ENCODE measurements around the gene UBE2G1.

The UBE2G1 gene

DNA sequence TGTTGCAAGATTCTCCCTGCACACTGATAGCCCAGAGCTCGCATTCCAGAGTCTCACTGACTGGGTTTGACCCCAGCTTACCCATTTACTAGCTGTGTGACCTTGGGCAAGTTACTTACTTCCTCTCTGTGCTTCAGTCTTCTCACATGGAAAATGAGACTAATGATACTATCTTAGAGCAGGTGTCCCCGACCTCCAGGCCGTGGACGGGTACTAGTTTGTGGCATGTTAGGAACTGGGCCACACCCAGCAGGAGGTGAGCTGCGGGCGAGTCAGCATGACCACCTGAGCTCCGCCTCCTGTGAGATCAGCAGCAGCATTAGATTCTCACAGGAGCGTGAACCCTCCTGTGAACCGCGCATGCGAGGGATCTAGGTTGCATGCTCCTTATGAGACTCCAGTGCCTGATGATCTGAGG lies 118.5 kb downstream of the UBE2G1 start:
- no peak for TF ChIP-seq POLR2AphosphoS5 (IDR thresholded peaks at IDR 0.05; ENCODE audit: low read depth, low read length)
- no peak for TF ChIP-seq FOXP2 (optimal IDR thresholded peaks at IDR 0.05; ENCODE audit: borderline replicate concordance, extremely low read depth, extremely low read length, insufficient read depth)
- no peak for TF ChIP-seq TAF1 (IDR thresholded peaks at IDR 0.05; ENCODE audit: borderline replicate concordance, insufficient read depth, low read length)
- TF ChIP-seq REST (IDR thresholded peaks at IDR 0.05; ENCODE audit: insufficient read depth in 1 of 2, low read depth in 2 of 2, low read length in 2 of 2): no peak
- no peak for TF ChIP-seq SIN3A (IDR thresholded peaks at IDR 0.05; ENCODE audit: borderline replicate concordance, insufficient read depth, low read length)

DNA sequence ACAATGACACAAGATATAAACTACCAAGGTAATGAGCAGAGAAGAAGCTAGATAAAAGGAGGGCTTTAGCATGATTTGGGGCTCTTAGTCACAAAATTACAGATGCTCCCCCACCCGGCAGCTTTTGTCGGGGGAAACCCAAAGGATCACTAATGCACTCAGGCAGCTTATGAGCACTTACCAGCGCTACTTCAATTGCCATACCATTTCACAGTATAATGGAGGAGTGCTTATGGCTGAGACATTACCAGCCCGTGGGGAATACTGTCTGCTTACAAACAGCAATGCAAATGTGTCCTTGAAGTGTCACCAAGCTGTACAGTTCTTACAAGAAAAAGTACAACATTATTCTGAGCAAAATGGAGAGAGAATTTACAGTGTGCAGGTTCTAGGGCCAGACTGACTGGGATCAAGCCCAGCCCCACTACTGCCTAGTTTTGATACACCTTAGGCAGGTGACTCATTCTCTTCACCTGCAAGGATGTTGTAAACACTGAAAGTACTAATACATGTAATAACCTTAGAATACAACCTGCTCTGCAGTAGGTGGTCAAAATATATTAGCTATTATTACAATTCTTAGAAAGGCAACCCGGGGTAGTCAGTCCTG lies 119.0 kb downstream of the UBE2G1 start:
- TF ChIP-seq POLR2AphosphoS5 (IDR thresholded peaks at IDR 0.05; ENCODE audit: low read depth, low read length): no peak
- no peak for TF ChIP-seq FOXP2 (optimal IDR thresholded peaks at IDR 0.05; ENCODE audit: borderline replicate concordance, extremely low read depth, extremely low read length, insufficient read depth)
- TF ChIP-seq SIN3A (IDR thresholded peaks at IDR 0.05; ENCODE audit: borderline replicate concordance, insufficient read depth, low read length): no peak
- no peak for TF ChIP-seq TAF1 (IDR thresholded peaks at IDR 0.05; ENCODE audit: borderline replicate concordance, insufficient read depth, low read length)

GRCh38 chr17:4246674-4247073 lies 119.8 kb downstream of the UBE2G1 start:
- no peak for TF ChIP-seq POLR2AphosphoS5 (IDR thresholded peaks at IDR 0.05; ENCODE audit: low read depth, low read length)
- no peak for TF ChIP-seq TAF1 (IDR thresholded peaks at IDR 0.05; ENCODE audit: borderline replicate concordance, insufficient read depth, low read length)
- no peak for TF ChIP-seq REST (IDR thresholded peaks at IDR 0.05; ENCODE audit: insufficient read depth in 1 of 2, low read depth in 2 of 2, low read length in 2 of 2)
- TF ChIP-seq FOXP2 (optimal IDR thresholded peaks at IDR 0.05; ENCODE audit: borderline replicate concordance, extremely low read depth, extremely low read length, insufficient read depth): no peak
- TF ChIP-seq SIN3A (IDR thresholded peaks at IDR 0.05; ENCODE audit: borderline replicate concordance, insufficient read depth, low read length): no peak

- TF ChIP-seq REST (IDR thresholded peaks at IDR 0.05; ENCODE audit: insufficient read depth in 1 of 2, low read depth in 2 of 2, low read length in 2 of 2): no peak
- no peak for TF ChIP-seq POLR2AphosphoS5 (IDR thresholded peaks at IDR 0.05; ENCODE audit: low read depth, low read length)
- no peak for TF ChIP-seq SIN3A (IDR thresholded peaks at IDR 0.05; ENCODE audit: borderline replicate concordance, insufficient read depth, low read length)
- no peak for TF ChIP-seq TAF1 (IDR thresholded peaks at IDR 0.05; ENCODE audit: borderline replicate concordance, insufficient read depth, low read length)
- no peak for TF ChIP-seq FOXP2 (optimal IDR thresholded peaks at IDR 0.05; ENCODE audit: borderline replicate concordance, extremely low read depth, extremely low read length, insufficient read depth)
Measured at GRCh38 chr17:4241535-4241934, 124.9 kb downstream of the UBE2G1 start.

GRCh38 chr17:4236456-4236855 lies 130.0 kb downstream of the UBE2G1 start:
- TF ChIP-seq REST (IDR thresholded peaks at IDR 0.05; ENCODE audit: insufficient read depth in 1 of 2, low read depth in 2 of 2, low read length in 2 of 2): no peak
- TF ChIP-seq FOXP2 (optimal IDR thresholded peaks at IDR 0.05; ENCODE audit: borderline replicate concordance, extremely low read depth, extremely low read length, insufficient read depth): no peak
- no peak for TF ChIP-seq SIN3A (IDR thresholded peaks at IDR 0.05; ENCODE audit: borderline replicate concordance, insufficient read depth, low read length)
- TF ChIP-seq TAF1 (IDR thresholded peaks at IDR 0.05; ENCODE audit: borderline replicate concordance, insufficient read depth, low read length): no peak
- no peak for TF ChIP-seq POLR2AphosphoS5 (IDR thresholded peaks at IDR 0.05; ENCODE audit: low read depth, low read length)
